GM08714 (cell line): ENCODE data around the gene PCDH8.

Source experiments
- H3K4me3 ChIP-seq: fragments of 200-500 bp; sonication (Bioruptor generic); 2 replicates; pipeline ENCODE4 v1.5.1; 2014; ENCODE audit warnings: mild to moderate bottlenecking, low read length, inconsistent platforms
- ZNF274 ChIP-seq: IDR thresholded peaks from 2 replicates; pipeline ENCODE4 v1.6.1; 2012; ENCODE audit warnings: mild to moderate bottlenecking, low read depth, low read length

Gene PCDH8

GRCh38 chr13:52811841-52812240, 36.6 kb downstream of the PCDH8 start:
- H3K4me3 ChIP-seq = no peak overlapping the region
- no peak for TF ChIP-seq ZNF274

DNA sequence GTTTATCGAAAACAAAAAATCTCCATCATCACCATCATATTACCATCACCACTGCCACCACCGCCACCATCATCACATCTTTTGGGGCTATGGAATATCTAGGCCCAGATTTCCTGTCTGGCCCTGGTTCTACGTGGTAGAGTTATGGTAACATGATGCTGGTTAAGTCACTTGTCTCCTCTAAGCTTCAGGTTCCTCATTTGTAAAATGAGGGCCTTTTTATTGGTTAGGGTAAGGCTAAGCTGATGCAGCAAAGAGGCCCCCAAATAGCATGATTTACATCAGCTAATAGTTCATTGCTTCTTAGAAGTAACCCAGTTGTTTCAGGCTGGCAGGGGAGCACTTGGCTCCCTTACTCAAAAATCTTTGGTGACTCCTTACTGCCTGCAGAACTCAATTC, 37.9 kb downstream of the PCDH8 start:
- TF ChIP-seq ZNF274 = no peak

GRCh38 chr13:52810011-52810410, 38.4 kb downstream of the PCDH8 start:
- no peak overlapping the region for H3K4me3 ChIP-seq
- no peak for TF ChIP-seq ZNF274

More for the DNA sequence above, 37.9 kb downstream of the PCDH8 start:
- no peak overlapping the region for H3K4me3 ChIP-seq

GRCh38 chr13:52809310-52809769, 39.1 kb downstream of the PCDH8 start:
- no peak for TF ChIP-seq ZNF274
- no peak overlapping the region for H3K4me3 ChIP-seq

DNA sequence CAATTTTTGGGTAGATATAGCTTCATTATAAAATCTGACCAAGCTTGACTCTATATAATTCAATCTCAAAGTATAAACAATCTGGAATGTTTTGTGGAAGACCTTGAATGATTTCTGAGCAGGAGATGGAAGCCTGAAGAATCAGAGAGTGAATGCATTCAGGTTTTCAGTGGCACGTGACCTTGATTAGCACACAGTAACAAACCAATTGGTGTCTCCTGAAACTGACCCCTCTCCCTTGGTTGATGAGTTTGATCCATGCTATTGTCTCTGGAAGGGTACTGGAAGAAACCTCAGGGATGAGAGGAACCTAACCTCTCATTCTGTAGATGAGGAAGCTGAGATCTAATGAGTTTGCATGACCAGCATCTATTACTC, 39.6 kb downstream of the PCDH8 start:
- TF ChIP-seq ZNF274 = no peak
- H3K4me3 ChIP-seq = no peak overlapping the region

GRCh38 chr13:52806029-52806428, 42.4 kb downstream of the PCDH8 start:
- no peak for TF ChIP-seq ZNF274
- H3K4me3 ChIP-seq = no peak overlapping the region

DNA sequence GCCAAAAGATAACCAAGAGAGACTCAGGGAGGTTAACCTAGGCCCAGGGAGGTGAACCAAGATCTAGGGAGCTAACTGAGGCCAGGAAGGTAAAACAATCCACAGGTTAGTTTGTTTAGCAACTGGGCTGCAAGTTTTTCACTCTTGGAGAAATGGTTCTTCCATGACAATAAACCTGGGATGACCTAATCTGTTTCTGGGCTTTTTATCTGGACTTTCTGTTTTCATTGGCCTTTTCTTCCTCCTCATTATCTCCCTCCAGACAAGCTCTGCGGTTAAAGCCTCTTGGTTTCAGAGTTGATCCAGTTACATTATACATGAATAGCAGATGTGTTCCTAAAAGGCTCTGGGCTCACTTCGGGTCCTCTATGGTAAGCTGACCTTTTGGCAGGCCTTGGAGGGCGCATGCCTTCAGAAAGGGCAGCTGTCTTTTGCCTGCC, 44.2 kb downstream of the PCDH8 start:
- H3K4me3 ChIP-seq = no peak overlapping the region
- TF ChIP-seq ZNF274 = no peak

DNA sequence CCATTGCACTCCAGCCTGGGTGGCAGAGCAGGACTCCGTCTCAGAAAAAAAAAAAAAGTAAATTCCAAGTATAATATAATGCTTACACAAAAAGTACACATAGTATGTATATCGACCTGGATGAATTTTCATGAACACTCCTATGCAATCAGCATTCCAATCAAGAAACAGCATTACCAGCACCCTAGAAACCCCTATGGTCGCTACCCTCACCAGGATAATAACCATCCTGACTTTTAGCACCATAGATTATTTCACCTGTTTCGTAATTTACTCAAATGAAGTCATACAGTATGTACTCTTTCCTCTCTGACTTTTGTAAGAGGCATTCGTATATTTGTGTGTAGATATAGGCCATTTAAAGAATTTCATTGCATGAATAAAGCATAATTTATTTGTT, 47.6 kb downstream of the PCDH8 start:
- TF ChIP-seq ZNF274 = no peak
- H3K4me3 ChIP-seq = no peak overlapping the region

- TF ChIP-seq ZNF274 = no peak
- no peak overlapping the region for H3K4me3 ChIP-seq
These were observed 49.5 kb downstream of the PCDH8 start for GRCh38 chr13:52798770-52799430.

DNA sequence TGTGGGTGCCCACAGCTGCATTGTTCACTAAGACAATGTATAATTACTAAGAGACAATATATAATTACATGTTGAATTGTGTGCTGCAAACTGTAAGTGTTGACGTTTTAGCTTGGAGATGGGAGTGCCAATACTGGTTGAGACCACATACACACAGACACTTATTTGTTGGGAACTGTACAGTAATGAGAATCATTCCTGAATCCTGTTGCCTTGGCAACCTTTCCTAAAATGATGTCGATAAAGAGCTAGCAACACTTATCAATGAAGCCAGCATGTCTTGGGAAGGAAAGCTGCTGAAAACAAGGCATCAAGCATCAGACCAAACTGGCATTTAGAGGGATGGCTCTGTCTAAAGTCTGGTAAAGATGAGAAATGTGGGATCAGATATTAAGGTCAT, 51.3 kb downstream of the PCDH8 start:
- no peak for TF ChIP-seq ZNF274
- H3K4me3 ChIP-seq = no peak overlapping the region

DNA sequence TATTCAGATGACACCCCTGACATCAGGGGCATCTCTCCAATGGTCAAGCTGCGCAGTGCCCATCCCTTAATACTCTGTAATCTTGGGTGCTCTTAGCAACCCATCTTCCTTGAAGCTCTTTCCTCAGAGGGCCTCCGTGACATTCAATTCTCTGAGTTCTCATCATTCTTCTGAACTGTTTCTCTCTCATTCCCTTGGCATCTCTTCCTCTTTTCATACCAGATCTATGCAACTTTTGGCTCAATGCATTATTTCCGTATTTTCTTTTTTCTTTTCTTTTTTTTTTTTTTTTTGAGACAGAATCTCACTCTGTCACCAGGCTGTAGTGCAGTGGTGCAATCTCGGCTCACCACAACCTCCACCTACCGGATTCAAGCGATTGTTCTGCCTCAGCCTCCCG, 53.9 kb downstream of the PCDH8 start:
- TF ChIP-seq ZNF274 = no peak
- no peak overlapping the region for H3K4me3 ChIP-seq

- H3K4me3 ChIP-seq = no peak overlapping the region
- TF ChIP-seq ZNF274 = no peak
These were observed 54.9 kb downstream of the PCDH8 start for GRCh38 chr13:52793515-52794061.
